Measurements from ENCODE around the gene BLOC1S3. TPM values are rescaled to one million over a fixed set of nuclear protein-coding genes. Genes with fewer than 3 reads are reported as not detected.

BLOC1S3 gene
- total RNA-seq, 6 experiments from 2014 or later = 4.7 to 17.0 (median 6.1) TPM

GRCh38 chr19:45166723-45167252, 11.8 kb upstream of the BLOC1S3 start:
- Histone ChIP-seq H3K9me3 (no peaks in the 10 kb centered on the region), H3K27ac (no peak overlapping the region), H3K4me3 (no peak overlapping the region), H3K27me3 (no peaks in the 10 kb centered on the region), H3K4me1 (no peaks in the 10 kb centered on the region), H3K36me3 (no peaks in the 10 kb centered on the region)
- no peak for DNase-seq
- peak in 1 of 4 donors; percentile 6 for ATAC-seq
- TF ChIP-seq POLR2A (IDR thresholded peaks at IDR 0.05) (no peak), CTCF (IDR thresholded peaks at IDR 0.05) (no peak)
- intact Hi-C loops (cut with DNase I) = no loop called here
- 72% methylated on average over 5 of the region's 14 CpGs for WGBS (ENCODE audit: insufficient coverage, low coverage, low lambda C conversion rate, missing lambda C conversion rate)

GRCh38 chr19:45168767-45169351, 9.7 kb upstream of the BLOC1S3 start:
- H3K27ac ChIP-seq = no peak overlapping the region
- no peaks in the 10 kb centered on the region for H3K4me1 ChIP-seq
- no peak for DNase-seq
- no peaks in the 10 kb centered on the region for H3K27me3 ChIP-seq
- TF ChIP-seq CTCF (IDR thresholded peaks at IDR 0.05) (no peak), POLR2A (IDR thresholded peaks at IDR 0.05) (no peak)
- no CpG with 5 or more reads among the region's 16 CpGs for WGBS (ENCODE audit: insufficient coverage, low coverage, low lambda C conversion rate, missing lambda C conversion rate)
- ATAC-seq = no peak
- H3K9me3 ChIP-seq = no peaks in the 10 kb centered on the region
- no peaks in the 10 kb centered on the region for H3K36me3 ChIP-seq
- no peak overlapping the region for H3K4me3 ChIP-seq
- intact Hi-C loops (cut with DNase I) = no loop called here

- intact Hi-C loops (cut with DNase I) = no loop called here
- Histone ChIP-seq H3K27me3 (no peaks in the 10 kb centered on the region), H3K4me1 (no peaks in the 10 kb centered on the region), H3K4me3 (no peak overlapping the region), H3K36me3 (no peaks in the 10 kb centered on the region), H3K9me3 (no peaks in the 10 kb centered on the region), H3K27ac (no peak overlapping the region)
- DNase-seq (no peak), ATAC-seq (no peak)
- WGBS (ENCODE audit: insufficient coverage, low coverage, low lambda C conversion rate, missing lambda C conversion rate) = 100% methylated on average over 3 of the region's 10 CpGs
- TF ChIP-seq POLR2A (IDR thresholded peaks at IDR 0.05) (no peak), CTCF (IDR thresholded peaks at IDR 0.05) (no peak)
Observed at GRCh38 chr19:45169602-45170001, 9.0 kb upstream of the BLOC1S3 start.

- Histone ChIP-seq H3K9me3 (no peaks in the 10 kb centered on the region), H3K27ac (peak overlapping the region in 1 of 3 donors; percentile 21), H3K27me3 (no peaks in the 10 kb centered on the region), H3K4me1 (no peaks in the 10 kb centered on the region), H3K4me3 (no peak overlapping the region), H3K36me3 (no peaks in the 10 kb centered on the region)
- intact Hi-C loops (cut with DNase I) = no loop called here
- ATAC-seq = no peak
- no peak for DNase-seq
- TF ChIP-seq CTCF (IDR thresholded peaks at IDR 0.05) (no peak), POLR2A (IDR thresholded peaks at IDR 0.05) (no peak)
- WGBS (ENCODE audit: insufficient coverage, low coverage, low lambda C conversion rate, missing lambda C conversion rate) = 44% methylated on average over 2 of the region's 21 CpGs
Observed at GRCh38 chr19:45170146-45171106, 8.2 kb upstream of the BLOC1S3 start.

Measured in right lobe of liver (tissue), 6 donors.